Endothelial cell of umbilical vein (primary cell): ENCODE measurements around the gene SLC25A3.

Experiments
- CTCF ChIP-seq, 2 donors: IDR thresholded peaks; 1 replicate in 1 of 2; 2 replicates in 1 of 2; pipeline ENCODE4 v1.5.1; 2011; ENCODE audit warnings: low read length in 2 of 2, mild to moderate bottlenecking in 2 of 2, moderate library complexity in 2 of 2, control low read depth in 1 of 2, inconsistent platforms in 1 of 2, low read depth in 1 of 2; ENCODE audit not compliant: insufficient read depth in 1 of 2; ENCODE audit errors: extremely low read depth in 1 of 2
- EZH2 ChIP-seq: IDR thresholded peaks from 2 replicates; pipeline ENCODE4 v1.6.1; 2012; ENCODE audit warnings: borderline replicate concordance, low read depth, mild to moderate bottlenecking, moderate library complexity, low read length, inconsistent platforms; ENCODE audit not compliant: severe bottlenecking
- FOS ChIP-seq: IDR thresholded peaks from 2 replicates; pipeline ENCODE4 v1.6.1; 2011; ENCODE audit warnings: mild to moderate bottlenecking, low read length, moderate library complexity, borderline replicate concordance; ENCODE audit not compliant: insufficient read depth
- GATA2 ChIP-seq: IDR thresholded peaks from 2 replicates; pipeline ENCODE4 v1.7.0; 2011; ENCODE audit warnings: low read depth, mild to moderate bottlenecking, moderate library complexity, mixed read lengths, low read length; ENCODE audit not compliant: insufficient read length, insufficient read depth
- JUN ChIP-seq: IDR thresholded peaks from 2 replicates; pipeline ENCODE4 v1.6.1; 2011; ENCODE audit warnings: borderline replicate concordance, low read depth; ENCODE audit not compliant: insufficient read length, insufficient read depth
- MYC ChIP-seq: IDR thresholded peaks from one replicate; pipeline ENCODE4 v1.6.1; 2011; ENCODE audit warnings: mild to moderate bottlenecking, low read depth, low read length
- POLR2A ChIP-seq: IDR thresholded peaks from 2 replicates; pipeline ENCODE4 v1.6.1; 2012; ENCODE audit warnings: low read depth, mild to moderate bottlenecking, control low read depth, low read length
- POLR2AphosphoS5 ChIP-seq: IDR thresholded peaks from 2 replicates; pipeline ENCODE4 v1.6.1; 2012; ENCODE audit warnings: low read depth, mild to moderate bottlenecking, control low read depth, low read length, moderate library complexity; ENCODE audit not compliant: insufficient read depth
- TF ChIP-seq, protein P1 (sequence below): IDR thresholded peaks from 2 replicates; pipeline ENCODE4 v1.6.1; 2011; ENCODE audit not compliant: insufficient read depth, insufficient read length

GRCh38 chr12:98592825-98593322 is 612 bp upstream of the SLC25A3 start:
- TF ChIP-seq POLR2A (no peak), CTCF (IDR thresholded peaks at IDR 0.05; ENCODE audit: extremely low read depth in 1 of 2, insufficient read depth in 1 of 2, low read depth in 1 of 2, low read length in 2 of 2) (no peak), POLR2AphosphoS5 (no peak), FOS (no peak), GATA2 (no peak), JUN (no peak), EZH2 (no peak), MYC (no peak)
- TF ChIP-seq, protein P1, sequence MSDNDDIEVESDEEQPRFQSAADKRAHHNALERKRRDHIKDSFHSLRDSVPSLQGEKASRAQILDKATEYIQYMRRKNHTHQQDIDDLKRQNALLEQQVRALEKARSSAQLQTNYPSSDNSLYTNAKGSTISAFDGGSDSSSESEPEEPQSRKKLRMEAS: no peak
